ENCODE data around the gene KLHL29.

The KLHL29 gene

DNA sequence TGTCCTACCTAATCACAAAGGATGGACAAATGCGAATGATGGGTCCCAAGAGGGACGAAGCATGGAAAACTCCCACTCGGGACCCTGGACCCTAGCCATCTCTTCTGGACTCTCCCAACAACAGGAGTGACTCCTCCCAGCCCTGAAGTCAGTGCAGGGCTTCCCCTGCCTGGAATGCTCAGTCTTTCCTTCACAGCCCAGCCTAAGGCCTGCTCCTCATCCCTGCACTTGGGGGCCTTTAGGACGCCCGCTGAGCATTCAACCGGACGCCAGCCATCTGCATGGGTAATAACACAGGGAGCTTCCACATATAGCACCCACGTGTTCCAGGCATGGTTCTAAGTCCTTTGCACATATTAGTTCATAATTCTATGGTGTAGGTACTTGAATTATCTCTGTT, 237.5 kb downstream of the KLHL29 start:
- in situ Hi-C loops (cut with HindIII; ENCODE audit: low sequenced_read_pairs): no loop called here

DNA sequence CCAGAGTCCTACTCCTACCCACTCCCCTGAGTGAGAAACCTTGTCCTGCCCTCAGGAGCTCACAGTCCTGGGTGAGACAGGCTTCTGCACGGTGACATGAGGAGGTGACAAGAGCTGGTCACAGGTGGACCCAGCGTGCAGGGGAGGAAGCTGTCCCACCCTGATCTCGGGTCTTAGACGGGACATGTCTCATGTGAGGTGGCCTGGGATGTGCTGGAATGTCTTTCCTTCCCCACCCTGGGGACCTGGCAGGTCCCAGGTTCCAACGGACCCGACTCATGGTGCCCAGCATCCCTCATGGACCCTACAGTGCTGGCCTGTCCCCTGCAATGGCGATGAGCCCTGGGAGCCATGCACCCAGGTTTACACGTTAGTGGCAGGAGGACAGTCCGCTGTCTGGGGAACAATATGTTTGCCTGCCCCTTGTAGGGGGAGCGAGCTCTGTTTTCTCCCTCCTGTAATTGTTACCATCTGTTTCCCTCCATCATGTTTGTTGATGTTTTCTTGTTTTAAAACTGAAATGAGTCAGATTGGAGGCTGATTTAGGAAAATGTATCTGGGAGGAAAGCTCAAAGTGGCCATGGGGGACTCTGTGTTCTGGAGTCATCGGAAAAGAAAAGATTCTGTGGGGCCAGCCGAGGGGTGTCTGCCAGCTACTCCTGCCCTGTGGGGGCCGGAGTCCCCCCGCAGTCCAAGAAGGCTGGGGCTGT, 238.1 kb downstream of the KLHL29 start:
- in situ Hi-C loops (cut with HindIII; ENCODE audit: low sequenced_read_pairs): no loop called here

- in situ Hi-C loops (cut with HindIII; ENCODE audit: low sequenced_read_pairs): no loop called here
These were observed 239.4 kb downstream of the KLHL29 start for GRCh38 chr2:23624378-23624777.

DNA sequence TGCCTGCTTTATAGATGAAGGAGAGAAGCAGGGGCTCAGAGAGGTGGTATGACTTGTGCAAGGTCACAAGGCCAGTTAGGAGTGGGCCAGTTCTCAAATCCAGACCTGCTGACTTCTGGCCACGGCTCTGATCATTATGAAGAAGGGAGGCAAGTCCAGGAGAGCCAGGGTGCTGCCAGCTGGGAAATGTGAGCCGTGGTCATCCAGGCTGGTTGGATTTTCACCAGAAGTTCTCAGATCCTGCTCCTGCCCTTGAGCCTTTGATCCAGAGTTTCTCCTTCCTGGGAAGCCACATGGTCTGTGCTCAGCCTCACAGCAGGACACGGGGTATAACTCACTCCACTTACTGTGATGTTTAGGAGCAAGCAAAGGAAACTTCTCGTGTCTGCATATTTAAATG, 239.9 kb downstream of the KLHL29 start:
- in situ Hi-C loops (cut with HindIII; ENCODE audit: low sequenced_read_pairs): no loop called here

DNA sequence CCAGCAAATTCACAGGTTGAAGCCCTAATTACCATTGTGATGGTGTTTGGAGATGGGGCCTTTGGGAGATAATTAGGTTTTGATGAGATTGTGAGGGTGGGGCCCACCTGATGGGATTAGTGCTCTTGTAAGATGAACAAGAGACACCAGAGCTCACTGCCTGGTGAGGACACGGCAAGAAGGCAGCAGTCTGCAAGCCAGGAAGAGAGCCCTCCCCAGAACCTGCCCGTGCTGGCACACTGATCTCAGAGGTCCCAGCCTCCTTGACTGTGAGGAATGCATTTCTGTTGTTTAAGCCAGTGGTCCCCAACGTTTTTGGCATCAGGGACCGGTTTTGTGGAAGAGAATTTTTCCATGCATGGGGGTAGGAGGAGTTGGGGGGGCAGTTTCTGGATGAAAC, 240.7 kb downstream of the KLHL29 start:
- in situ Hi-C loops (cut with HindIII; ENCODE audit: low sequenced_read_pairs): no loop called here

DNA sequence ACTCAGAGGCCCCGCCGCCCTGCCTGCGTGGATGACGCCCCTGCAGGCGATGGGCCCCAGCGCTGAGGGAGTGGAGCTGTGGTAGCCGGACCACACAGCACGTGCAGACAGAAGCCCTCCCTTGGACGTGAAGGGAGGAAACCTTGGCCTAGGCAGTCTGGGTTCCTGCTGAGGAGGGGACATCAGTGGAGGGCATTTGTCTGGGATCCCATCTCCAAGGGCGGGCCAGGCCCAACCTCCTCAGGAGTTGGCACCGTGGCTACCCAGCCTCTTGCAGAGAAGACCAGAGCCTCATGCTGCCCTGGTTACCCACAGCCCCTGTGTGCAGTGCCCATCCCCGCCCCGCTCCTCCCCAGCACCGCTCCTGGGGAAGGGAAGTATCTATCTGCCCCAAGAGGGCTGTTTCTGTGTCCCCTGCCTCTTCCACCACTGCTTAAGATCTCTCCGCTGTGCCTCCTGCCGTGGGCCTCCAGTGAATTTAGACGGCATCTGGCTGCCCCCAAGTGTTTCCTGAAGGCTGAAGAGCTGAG, 241.8 kb downstream of the KLHL29 start:
- in situ Hi-C loops (cut with HindIII; ENCODE audit: low sequenced_read_pairs): no loop called here

GRCh38 chr2:23627236-23628009, 242.4 kb downstream of the KLHL29 start:
- in situ Hi-C loops (cut with HindIII; ENCODE audit: low sequenced_read_pairs): no loop called here

GRCh38 chr2:23628926-23629771, 244.2 kb downstream of the KLHL29 start:
- in situ Hi-C loops (cut with HindIII; ENCODE audit: low sequenced_read_pairs): no loop called here

- in situ Hi-C loops (cut with HindIII; ENCODE audit: low sequenced_read_pairs): no loop called here
These were observed 244.9 kb downstream of the KLHL29 start for GRCh38 chr2:23629772-23630480.

DNA sequence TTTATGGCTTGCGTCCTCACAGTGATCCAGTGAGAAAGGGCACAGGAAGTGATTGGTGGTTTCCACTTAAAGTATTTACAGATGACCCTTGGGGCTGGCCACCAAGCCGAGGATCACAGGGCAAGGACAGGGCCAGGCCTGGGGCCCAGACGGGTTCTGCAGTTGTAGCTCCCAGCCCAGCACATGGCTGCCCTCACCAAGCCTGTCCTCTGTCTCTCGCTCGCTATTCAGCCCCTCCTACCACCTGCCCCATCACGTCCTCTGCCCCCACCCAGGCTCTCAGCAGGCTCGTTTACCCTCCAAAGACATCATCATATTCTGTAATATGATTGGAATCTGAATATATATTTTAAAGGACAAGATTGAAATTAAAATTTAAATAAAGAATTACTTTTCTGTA, 246.0 kb downstream of the KLHL29 start:
- in situ Hi-C loops (cut with HindIII; ENCODE audit: low sequenced_read_pairs): no loop called here

DNA sequence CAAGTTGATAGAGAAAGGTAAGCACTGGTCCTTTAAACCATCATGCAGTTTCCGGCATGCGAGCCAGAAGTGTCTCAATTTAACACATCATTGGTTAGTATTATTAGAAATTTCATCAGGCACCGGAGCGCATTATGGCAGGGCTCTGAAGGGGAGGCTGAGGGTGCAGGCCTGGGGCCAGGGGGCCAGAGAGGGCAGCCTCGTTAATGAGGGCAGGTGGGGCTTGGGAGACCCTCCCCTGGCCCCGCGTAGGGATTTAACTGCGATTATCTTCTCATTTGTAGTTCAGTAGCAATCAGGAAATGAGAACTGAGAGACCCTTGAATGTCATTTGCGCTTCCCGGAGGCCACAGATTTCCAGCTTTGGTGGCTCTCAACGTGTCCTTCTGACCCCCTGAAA, 246.4 kb downstream of the KLHL29 start:
- in situ Hi-C loops (cut with HindIII; ENCODE audit: low sequenced_read_pairs): no loop called here

DNA sequence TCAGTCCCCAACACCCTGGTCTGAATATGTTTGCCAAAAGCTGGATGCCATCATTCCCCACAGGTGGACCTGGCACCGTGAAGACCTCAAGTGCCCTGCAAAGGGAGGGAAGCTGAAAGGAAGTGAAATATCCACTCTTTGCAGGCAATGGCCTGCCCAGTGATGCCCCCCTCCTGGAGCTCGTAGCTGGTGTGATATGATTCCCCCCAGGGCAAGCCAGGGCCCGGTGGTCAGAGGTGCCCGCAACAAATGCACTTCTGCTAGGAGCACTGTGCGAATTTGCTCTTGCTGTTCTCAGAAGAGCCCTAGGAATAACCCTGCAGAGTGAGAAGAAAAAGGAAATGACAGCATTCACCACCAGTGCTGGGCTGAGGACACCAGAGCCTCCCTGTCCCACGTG, 247.4 kb downstream of the KLHL29 start:
- in situ Hi-C loops (cut with HindIII; ENCODE audit: low sequenced_read_pairs): no loop called here

- in situ Hi-C loops (cut with HindIII; ENCODE audit: low sequenced_read_pairs): no loop called here
These were observed 247.9 kb downstream of the KLHL29 start for GRCh38 chr2:23632831-23633395.

DNA sequence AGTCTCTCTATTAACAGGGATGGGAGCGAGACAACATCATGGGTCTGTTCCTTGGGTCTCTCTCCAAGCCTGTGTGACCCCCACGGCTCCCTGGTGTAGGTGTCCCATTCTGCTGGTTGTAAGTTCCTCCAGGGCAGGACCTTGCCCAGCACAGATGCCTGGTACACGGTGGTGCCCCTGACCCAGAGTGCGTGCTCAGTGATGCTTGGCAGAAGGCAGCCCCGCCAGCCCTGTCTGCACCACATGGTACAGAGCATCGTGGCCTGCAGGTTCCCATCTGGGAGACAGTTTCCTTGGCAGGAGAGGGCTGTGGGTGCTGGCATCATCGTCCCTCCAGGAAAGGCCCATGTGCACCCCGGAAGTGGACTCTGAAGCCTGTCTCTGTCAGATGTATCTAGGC, 249.0 kb downstream of the KLHL29 start:
- in situ Hi-C loops (cut with HindIII; ENCODE audit: low sequenced_read_pairs): no loop called here

- in situ Hi-C loops (cut with HindIII; ENCODE audit: low sequenced_read_pairs): no loop called here
These were observed 250.7 kb downstream of the KLHL29 start for GRCh38 chr2:23635442-23636340.

DNA sequence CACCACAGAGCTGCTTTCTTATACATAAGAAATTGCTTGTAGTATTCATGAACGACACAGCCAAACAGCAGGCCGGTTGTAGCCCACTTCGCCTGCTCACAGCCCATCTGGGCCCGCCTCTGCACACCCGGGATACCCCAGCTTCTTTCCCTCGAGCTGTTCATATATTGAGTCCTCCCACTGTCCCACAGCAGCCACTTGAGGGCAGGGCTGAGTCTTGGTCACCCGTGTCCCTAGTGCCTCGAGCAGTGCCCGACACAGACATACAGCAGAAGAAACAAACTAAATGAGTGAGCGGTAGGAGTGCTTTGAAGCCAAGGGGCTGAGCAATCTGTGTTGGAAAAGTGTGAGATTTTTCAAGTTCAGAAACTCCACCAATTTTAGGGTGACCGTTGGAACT, 251.4 kb downstream of the KLHL29 start:
- in situ Hi-C loops (cut with HindIII; ENCODE audit: low sequenced_read_pairs): no loop called here

DNA sequence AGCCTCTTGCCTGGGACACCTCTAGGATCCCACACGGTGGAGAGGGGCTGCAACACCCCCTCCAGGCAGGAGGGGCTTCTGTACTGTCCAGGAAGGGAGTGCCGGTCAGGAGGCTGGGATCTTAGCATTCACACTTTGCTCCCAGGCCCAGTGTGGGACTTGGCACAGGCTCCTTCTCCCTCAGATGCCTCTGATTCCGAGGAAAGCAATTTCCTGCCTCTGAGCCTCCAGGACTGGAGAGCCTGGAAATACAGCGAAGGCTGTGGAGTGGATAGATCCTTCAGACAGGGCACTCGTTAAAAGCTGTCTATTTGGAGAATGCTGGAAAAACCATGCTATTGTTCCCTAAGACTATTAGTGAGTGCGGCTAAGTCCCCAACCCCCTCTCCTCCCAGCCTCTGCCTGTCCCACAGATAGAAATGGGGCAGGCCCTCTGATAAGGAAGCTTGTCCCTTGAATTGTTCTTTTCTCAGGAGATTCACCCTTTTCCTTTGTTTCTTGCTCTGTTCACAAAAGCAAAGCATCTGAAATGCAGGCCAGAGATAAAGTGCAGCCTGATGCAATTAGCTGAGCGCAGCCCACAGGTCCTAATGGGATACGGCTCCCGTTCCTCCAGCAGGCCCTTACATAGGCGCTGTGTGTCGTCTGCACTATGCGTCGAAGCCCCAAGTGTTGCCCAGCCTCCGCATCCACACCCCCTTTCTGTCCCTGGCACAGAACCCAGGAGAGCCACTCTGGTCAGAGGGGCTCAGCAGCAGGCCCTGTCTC, 252.2 kb downstream of the KLHL29 start:
- in situ Hi-C loops (cut with HindIII; ENCODE audit: low sequenced_read_pairs): no loop called here

DNA sequence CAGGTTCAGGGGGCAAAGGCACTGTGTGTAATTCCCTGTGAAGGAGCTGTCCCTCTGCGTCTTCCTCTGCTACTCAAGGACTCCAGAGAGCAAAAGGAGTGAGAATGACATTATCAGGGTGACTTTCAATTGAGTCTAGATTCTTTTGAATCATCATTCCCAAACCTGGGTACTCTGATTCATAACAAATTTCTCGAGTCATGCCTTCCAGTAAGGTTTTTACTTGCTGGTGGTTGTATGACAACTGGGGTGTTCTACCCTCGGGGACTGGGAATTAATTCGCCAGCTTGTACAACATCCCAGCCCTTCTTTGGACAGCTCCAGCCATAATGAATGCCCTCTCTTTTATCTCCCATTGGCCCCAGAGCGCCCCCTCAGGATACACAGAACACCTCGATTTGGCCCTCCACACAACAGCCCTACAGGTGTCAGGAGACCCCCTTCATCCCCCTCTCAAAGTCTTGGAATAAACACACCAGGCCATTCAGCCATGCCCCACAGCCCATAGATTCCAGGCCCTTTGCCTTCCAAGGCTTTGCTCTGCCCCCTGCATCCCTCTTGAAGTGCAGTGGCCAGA, 254.5 kb downstream of the KLHL29 start:
- in situ Hi-C loops (cut with HindIII; ENCODE audit: low sequenced_read_pairs): no loop called here
